Epithelial cell of proximal tubule (primary cell): ENCODE data around the gene HOXB3. TPM values are rescaled to one million over a fixed set of nuclear protein-coding genes. Genes with fewer than 3 reads are reported as not detected.

Experiments used
- DNase-seq: peaks from one replicate; pipeline ENCODE4 v3.0.0-alpha.2; 2011; ENCODE audit warnings: low read depth
- H3K4me3 ChIP-seq: 2 replicates; pipeline ENCODE4 v1.5.1; 2011; ENCODE audit warnings: low read depth, mild to moderate bottlenecking, low read length
- total RNA-seq: library from RNA; depleted of rRNA; stranded (reverse); fragments of >200 nt; gene quantifications from 2 replicates; pipeline ENCODE4 v1.2.3, GENCODE V29; 2015
- TF ChIP-seq, protein P1 (sequence below): conservative IDR thresholded peaks from 2 replicates; pipeline ENCODE4 v1.5.1; 2012; ENCODE audit warnings: low read depth, mild to moderate bottlenecking, low read length

The HOXB3 gene
- total RNA-seq, 1 donor from 2014 or later = 49.9 TPM

DNA sequence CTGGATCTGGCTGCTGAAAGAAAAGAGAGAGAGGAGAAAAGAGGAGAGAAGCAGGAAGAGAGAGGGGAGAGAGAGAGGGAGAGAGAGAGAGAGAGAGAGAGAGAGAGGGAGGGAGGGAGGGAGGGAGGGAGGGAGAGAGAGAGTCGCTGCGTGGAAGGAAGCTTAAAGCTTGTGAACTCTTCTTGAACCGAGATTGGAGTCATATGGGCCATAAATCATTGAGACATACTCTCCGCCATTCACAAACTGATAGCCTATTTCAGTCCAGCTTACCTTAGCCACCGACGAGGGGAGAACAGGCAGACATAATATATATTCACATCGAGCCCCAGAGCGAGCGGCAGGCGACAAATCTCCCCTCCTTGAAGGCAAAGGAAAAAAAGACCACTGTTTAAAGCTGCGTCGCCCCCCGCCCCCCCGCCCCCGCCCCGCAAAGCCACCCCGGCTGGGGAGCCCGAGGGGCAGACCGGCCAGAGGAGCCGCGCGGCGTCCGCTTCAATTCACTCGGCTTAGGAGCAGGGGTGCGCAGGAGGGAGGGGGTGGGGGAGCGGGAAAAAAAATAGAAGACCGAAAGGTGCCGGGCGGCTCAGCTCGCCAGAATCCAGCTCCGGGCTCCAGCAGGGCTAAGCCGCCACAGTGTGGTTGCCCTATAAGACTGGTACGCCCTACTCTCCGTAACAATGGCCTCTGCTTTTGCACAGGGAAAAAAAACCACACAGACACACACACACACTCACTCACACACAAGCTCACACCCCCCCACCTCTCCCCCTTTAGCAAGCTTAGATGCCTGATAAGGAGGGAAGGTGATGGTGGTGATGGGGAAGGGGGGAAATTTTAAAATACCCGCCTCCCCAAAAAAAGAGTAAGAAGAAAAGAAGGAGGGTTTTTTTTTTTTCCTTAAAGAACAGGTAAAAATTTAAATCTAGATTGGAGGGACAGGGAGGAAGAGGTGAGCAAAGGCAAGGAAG is 34.5 kb downstream of the HOXB3 start:
- TF ChIP-seq, protein P1, sequence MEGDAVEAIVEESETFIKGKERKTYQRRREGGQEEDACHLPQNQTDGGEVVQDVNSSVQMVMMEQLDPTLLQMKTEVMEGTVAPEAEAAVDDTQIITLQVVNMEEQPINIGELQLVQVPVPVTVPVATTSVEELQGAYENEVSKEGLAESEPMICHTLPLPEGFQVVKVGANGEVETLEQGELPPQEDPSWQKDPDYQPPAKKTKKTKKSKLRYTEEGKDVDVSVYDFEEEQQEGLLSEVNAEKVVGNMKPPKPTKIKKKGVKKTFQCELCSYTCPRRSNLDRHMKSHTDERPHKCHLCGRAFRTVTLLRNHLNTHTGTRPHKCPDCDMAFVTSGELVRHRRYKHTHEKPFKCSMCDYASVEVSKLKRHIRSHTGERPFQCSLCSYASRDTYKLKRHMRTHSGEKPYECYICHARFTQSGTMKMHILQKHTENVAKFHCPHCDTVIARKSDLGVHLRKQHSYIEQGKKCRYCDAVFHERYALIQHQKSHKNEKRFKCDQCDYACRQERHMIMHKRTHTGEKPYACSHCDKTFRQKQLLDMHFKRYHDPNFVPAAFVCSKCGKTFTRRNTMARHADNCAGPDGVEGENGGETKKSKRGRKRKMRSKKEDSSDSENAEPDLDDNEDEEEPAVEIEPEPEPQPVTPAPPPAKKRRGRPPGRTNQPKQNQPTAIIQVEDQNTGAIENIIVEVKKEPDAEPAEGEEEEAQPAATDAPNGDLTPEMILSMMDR = no peak
- DNase-seq = no peak
- H3K4me3 ChIP-seq = peak overlapping the region; percentile 50

DNA sequence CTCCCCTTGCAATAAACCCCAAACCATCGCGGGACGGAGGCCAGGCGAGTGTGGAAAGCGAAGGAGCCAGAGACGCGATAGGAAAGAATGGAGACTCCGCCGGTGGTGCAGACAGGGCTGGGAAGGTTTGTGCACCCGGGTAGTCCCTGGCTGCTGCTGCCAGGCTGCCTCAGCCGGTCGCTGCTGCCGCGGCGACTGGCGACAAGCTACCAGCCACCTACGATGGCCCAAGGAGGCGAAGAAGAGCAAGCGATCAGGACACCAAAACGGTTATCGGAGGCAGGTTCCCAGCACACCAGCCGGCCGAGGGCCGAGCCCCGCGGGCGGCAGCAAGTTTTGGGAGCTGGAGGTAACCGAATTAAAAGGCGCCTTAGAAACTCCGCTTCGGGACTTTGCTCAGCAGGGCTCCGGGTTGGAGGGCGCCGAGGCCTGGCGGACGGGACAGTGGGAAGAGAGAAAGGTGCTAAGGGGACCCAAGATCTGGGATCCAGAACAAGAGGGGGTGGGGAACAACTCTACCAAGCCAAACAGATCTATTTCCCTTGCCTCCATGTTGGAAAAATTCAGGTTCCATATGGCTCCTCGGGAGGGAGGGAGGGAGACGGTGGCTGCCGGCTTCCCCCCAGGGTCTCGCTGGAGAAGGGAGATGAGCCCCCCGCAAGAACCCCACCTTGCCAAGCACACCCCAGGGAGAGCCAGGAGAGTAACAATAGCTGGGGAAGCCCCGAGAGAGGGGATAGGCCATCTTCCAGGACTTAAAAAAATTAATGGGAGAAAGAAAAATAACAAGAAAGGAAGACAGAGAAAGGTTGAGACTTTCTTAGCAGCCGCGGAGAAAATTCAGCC is 35.4 kb downstream of the HOXB3 start:
- peak overlapping the region; percentile 50 for H3K4me3 ChIP-seq
- no peak for DNase-seq
- TF ChIP-seq, protein P1 = no peak

DNA sequence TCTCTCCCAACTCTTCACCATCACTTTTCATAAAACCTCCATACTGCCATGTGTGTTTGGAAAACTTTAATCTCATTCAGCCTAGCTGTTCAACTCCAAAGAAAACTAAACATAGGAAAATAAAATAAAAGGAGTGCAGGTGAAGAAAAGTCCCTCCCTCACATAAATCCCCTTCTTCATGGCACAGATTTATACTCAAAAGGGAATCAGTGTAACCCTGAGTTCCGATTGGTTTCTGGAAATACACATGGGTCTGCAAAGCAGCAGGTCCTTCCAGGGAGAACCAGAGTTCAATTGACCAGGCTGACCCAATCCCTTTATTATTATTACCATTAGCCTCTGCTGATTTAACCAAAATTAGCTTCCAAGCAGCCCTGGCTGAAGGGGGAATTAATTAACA is 36.2 kb downstream of the HOXB3 start:
- H3K4me3 ChIP-seq = peak overlapping the region; percentile 50

DNA sequence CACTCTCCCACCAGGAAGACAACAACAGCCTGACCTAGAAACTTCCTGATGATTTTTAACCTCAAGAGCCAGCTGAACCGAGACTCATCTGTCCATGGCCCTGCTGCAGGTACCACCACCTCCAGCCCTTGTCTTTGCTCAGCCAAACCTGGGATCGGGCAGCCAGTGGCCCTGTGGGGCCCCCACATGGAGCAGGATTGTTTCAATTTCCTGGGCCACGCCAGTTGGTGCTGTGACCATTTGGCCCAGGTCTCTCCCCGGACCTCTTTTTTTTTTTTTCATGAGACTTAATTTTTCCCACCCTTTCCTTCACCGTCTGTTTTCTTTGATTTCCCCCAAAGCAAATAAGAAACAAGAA is 36.9 kb downstream of the HOXB3 start:
- DNase-seq = no peak
- TF ChIP-seq, protein P1 = no peak
- H3K4me3 ChIP-seq = peak overlapping the region; percentile 15

More for the DNA sequence above, 36.2 kb downstream of the HOXB3 start:
- TF ChIP-seq, protein P1 = no peak
- DNase-seq = no peak

DNA sequence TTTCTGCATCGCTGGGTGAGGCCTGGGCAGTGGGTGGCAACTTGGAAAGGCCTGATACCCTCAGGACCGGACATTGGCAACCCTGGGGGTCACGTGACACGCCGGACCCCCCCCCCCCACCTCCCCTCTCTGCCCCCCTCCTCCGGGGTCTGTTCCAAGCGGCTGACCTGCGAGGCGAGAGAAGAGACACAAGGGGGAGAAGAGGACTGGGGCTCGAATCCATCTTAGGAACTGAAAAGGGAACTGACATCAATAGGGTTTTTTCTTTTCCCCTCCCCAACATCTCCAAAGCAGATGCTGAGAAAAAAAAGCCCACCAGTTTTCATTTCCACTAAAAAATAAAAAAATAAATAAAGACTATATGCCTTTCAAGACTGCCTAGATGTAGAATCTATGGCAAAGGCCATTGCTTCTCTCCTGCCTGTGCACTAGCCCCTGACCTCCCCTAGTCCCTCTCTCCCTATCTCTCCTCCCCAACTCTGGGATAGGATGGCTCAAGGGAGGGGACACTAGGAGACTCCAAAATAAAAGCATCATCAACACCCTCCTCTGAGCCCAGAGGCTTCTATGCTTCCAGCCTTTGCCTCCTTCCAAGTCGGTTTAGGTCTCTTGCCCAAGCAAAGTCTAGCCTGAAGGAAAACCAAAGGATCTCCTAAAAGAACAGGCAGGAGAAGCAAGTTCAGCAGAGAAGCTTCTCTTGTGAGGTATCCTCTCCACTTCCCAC is 37.4 kb downstream of the HOXB3 start:
- H3K4me3 ChIP-seq = peak overlapping the region; percentile 15
- no peak for DNase-seq
- TF ChIP-seq, protein P1 = no peak

DNA sequence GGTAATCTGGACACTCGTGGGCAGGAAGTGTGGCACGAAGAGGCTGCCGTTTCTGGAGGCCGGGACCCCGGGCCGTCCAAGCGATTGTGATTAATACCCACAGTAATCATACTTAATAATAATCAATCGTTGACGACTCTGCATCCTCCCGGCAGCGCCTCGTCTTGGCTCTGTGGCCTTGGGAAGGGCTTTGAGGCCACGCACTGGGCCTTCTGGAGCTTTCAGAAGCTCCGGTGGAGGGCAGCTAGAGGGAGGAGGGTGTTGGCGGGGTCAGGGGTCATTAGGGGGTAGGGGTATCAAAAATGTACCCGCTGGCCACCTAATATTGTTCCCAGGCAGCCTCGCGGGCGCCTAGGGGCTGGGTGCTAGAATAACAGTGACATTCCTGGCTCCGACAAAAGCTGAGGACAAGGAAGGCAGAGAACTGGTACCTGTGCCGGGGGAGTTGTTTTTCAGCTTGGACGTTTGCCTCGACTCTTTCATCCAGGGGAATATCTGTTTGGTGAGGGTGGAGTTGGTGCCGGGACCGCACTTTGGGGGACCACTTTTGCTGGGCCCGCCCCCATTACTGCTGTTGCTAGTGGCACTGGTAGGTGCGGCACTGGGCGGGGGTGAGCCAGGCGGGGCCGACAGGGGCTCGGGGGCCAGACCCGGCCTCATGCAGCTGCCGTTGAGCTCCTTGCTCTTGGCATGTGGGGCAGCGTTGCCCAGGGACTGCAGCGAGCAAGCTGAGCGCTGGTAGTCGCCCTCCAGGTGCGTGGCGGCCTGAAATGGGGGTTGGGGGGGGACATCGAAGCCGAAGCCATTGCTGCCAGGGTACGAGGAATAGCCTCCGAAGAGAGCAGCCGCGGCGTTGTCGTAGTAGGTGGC is 38.2 kb downstream of the HOXB3 start:
- TF ChIP-seq, protein P1 = no peak
- no peak for DNase-seq
- H3K4me3 ChIP-seq = peak overlapping the region; percentile 5
